Inferior parietal cortex (tissue), 1 donor: Measurements from ENCODE around the gene IFT22.
"Not testable (repeated sequence)": the region's sequence is repeated elsewhere in the genome, so short reads cannot be mapped to it uniquely, and the experiment has no call there.

Experiments used
- DNase-seq: peaks from one replicate; pipeline ENCODE4 v3.0.0-alpha.2; 2016; ENCODE audit errors: extremely low spot score

The IFT22 gene

DNA sequence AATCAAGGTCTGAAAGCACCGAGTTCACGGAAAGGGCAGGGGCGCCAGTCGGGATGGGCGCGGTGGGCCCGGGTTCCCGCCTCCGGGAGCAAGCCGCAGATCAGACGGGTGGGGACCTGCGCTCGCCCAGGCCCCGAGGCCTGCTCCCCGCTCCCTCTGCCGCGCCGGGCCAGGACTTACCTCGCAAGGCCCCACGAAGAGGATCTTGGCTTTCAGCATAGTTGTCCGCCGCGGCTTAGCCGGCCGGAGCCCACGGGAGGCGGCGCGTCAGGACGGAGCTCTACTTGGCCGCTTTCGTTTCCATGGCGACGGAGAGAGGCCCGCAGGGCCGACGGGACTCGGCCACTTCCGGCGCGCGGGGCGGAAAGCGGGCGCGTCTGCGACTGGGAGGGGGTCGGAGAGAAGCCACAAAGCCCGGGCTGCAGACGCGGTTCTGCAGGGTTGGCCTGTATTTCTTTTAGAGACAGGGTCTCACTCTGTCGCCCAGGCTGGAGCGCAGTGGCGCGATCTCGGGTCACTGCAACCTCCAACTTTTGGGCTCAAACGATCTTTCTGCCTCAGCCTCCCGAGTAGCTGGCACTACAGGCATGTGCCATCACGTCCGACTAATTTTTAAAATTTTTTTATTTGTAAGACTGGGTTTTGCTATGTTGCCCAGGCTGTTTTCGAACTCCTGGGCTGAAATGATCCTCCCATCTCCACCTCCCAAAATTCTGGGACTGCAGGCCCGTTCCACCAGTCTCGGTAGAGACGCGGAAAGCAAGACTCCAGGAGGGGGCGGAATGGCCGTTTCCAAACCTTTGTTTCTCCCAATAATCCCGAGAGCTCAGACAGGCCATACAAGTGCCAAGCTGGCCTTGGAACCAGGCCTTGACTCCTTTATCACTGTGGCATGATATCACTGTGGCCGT, at the start of gene IFT22:
Gene IFT22, minus strand, starts transcription at position 322 of the 911 bp plus-strand sequence. Its CDS starts 103 bp downstream, at position 219.
- DNase-seq, result peak; percentile 93

DNA sequence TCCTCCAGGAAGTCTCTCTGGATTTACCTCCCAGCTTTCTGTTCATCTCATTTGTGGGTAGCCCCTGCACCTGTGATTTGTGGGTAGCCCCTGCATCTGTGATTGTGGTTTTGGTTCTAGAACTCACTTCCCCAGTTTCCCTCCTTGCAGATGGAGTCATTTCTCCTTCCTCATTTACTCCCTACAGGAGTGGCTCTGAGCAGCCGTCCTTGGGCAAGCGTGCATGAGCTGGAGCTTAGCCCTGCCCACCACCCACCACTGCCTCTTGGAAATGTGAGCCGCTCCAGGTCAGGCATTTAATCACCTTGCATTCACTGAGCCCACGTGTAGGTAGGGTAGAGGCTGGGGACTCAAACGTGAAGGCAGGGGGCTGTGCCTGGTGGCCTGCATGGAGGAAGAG, 49.2 kb upstream of the IFT22 start:
- no peak for DNase-seq

DNA sequence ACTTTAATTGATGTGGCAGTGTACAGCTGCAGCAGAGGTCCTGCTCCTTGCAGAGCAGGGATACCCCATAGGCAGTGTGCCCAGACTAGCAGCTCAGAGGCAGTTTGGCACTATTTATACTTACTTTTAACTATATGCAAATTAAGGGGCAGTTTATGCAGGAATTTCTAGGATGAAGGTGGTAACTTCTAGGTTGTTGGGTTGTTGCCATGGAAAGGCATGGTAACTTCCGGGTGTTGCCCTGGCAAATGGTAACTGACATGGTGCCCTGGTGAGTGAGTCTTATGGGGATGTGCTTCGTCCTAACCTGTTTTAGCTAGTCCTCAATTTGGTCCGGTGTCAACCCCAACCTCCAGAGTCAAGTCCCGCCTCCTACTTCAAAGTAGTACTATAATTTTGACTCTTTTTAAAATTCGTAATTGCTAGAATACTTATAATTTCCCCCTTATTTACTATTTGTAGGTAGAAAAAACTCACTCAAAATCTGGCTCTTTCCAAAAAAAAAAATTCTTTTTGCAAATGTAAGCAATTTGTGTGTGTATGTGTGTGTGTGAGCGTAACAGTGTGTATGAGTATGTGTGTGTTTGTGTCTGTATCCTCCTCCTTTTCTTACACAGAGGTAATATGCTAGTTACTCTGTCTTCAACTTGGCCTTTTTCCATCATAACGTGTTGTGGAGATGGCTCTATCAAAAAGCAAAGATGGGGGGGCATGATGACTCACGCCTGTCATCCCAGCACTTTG, 47.0 kb upstream of the IFT22 start:
- DNase-seq, result no peak

DNA sequence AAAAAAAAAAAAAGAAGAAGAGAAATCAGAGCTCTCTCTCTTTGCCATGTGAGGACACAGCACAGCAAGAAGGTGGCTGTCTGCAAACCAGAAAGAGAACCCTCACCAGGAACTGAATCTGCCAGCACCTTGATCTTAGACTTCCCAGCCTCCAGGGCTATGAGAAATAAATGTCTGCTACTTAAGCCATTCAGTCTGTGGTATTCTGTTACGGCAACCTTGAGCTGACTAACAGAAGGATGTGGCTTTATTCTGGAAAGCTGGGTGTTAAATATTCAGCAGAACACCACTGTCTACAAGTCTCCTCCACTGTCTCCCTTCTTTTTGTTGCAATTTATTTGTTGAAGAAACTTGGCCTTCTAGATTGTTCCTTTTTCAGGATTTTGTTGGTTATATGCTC, 46.1 kb upstream of the IFT22 start:
- DNase-seq, result no peak

DNA sequence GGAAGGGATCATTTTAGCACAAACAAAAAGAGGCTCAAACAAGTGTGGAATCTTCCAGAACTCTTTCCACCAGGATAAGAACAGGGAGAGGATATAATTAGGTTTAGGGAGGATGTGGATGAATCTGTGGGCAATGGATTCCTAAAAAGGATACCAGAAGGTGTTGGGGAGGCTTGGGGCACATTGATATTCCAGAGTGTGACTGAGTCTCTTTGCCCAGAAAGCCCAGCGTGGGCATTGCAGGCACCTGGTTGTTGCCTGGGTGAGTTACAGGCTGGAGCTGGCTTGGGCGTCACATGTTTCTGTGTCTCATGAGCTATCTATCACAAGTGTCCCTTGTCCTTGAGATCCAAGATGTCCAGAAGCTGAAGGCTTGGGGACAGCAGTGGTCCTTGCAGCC, 44.3 kb upstream of the IFT22 start:
- DNase-seq, result peak; percentile 43

DNA sequence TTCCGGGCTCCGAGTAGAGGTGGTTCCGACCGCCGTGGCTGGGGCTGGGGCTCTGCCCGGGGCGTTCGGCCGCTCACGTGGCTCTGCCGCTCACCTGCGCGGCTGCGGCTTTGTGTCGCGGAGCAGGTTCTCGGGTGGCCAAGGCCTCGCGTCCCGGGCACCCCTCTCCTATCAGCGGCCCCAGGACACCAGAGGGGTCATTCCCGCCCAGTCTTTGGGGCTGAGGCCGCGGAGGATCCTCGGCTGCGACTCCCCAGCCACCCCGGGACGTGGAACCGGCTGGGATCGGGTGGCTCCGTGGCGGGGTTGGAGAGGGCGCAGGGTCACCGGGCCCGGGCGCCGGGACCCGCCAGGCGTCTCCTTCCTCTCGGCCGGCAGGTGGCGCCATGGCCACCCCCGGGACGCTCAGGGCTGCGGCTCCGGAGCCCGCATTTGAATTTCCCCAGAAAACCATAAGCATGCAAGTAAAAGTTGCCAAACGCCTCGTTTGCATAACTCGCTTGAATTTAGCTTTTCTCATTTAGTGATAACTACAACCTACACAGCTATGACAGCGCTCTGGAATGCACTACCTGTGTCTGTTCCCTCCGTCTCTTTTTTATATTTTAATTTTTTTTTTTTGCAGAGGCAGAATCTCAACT, 42.2 kb upstream of the IFT22 start:
- DNase-seq, result peak; percentile 71

DNA sequence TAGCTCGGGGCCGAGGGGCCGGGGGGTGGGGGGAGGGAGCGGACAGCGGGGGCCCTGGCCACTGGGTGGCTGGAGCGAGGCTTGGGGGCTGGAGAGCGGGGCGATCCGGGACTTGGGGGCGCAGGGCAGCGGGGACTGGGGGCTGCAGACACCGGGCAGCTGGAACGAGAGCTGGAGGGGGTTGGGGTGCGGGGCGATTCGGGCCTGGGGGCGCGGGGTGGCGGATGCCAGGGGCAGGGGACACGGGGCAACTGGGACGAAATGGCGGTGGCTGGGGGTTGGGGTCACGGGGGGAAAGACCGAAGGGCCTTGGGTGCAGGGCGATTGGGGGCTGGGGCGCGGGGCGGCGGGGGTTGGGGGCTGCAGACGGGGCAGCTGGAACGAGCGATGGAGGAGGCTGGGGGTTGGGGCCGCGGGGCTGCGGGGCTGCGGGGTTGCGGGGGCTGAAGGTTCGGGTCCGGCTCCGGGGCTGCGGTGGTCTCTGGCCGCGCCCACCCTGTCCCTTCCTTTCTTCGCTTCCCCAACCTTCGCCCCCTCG, 41.7 kb upstream of the IFT22 start:
- no peak for DNase-seq

DNA sequence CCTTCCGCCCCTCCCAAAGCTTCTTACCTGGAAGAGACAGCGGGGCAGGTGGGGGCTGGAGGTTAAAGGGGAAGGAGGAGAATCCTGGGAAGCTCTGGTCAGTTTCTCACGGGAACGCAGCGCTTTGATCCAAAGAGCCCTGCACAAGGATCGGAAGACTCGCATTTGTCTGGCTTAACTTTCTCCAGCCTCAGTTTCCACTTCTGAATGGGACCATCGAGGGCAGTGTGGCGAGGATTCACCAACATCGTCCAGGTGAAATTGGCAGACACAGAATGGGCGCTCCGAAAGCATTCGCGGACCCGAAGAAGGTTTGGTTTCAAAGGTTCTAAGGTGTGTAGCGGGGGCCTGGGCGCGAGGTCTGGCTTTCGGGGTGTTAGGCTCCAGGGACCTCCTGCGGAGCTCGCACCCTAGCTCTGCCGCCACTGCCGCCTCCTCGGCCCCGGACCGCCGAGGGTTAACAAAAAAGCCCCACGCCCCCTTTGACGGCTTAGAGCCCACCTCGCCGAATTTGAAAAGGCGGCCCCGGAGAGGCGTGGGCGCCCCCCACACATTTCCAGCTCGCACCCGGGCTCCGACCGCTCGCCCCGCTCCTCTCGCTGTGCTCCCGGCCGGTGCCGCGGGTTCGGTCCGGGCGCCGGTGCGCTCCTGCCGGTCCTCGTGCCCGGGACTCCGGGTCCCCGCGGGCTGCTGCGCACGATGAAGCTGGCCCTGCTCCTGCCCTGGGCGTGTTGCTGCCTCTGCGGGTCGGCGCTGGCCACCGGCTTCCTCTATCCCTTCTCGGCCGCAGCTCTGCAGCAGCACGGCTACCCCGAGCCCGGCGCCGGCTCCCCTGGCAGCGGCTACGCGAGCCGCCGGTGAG, 41.0 kb upstream of the IFT22 start, which contains the start of gene COL26A1:
Gene COL26A1, plus strand, starts transcription at position 542 of the 862 bp plus-strand sequence. Its CDS starts 158 bp downstream, at position 700.
- no peak for DNase-seq

DNA sequence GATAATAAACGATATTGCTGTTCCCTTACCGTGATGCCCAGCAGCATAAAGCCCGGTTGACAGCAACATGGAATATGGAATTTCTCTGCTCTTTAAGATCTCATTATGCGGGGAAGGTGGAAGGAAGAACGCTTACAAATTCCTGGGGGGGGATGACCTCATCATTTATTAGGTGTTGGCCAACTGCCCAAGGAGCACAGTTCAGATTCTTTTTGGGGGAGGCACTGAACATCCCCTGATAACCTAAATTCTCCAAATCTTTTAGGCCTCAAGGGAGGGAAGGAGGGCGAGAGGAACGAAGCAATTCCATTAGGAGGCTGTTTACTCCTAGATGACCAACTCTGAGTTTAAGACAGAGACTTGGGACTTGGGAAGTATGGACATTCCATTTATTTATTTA, 35.8 kb upstream of the IFT22 start:
- DNase-seq, result no peak

DNA sequence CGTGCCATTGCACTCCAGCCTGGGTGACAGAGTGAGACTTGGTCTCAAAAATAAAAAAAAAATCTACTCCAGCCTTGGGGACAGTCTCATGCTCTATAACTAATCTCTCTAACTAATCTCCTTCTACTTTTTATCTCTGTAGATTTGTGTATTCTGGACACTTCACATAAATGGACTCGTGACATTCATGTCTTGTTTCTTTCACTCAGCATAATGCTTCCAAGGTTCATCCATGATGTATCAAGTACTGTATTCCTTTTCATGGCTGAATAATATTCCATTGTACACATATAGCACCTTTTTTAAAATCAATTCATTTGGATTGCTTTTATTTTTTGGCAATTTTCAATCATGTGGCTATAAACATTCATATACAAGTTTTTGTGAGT, 31.3 kb upstream of the IFT22 start:
- no peak for DNase-seq

DNA sequence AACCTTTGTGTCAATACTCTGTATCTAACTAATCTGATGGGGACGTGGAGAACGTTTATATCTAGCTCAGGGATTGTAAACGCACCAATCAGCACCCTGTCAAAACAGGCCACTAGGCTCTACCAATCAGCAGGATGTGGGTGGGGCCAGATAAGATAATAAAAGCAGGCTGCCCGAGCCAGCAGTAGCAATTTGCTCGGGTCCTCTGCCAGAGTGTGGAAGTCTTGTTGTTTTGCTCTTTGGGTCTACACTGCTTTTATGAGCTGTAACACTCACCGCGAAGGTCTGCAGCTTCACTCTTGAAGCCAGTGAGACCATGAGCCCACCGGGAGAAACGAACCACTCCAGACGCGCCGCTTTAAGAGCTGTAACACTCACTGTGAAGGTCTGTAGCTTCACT, 27.7 kb upstream of the IFT22 start:
- not testable (repeated sequence) for DNase-seq

DNA sequence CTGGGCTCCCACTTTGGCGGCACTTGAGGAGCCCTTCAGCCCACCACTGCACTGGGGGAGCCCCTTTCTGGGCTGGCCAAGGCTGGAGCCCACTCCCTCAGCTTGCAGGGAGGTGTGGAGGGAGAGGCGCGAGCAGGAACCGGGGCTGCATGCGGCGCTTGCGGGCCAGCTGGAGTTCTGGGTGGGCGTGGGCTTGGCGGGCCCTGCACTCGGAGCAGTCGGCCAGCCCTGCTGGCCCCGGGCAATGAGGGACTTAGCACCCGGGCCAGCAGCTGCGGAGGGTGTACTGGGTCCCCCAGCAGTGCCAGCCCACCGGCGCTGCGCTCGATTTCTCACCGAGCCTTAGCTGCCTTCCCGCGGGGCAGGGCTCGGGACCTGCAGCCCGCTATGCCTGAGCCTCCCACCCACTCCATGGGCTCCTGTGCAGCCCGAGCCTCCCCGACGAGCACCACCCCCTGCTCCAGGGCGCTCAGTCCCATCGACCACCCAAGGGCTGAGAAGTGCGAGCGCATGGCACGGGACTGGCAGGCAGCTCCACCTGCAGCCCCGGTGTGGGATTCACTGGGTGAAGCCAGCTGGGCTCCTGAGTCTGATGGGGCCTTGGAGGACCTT, 26.9 kb upstream of the IFT22 start:
- DNase-seq, result not testable (repeated sequence)

DNA sequence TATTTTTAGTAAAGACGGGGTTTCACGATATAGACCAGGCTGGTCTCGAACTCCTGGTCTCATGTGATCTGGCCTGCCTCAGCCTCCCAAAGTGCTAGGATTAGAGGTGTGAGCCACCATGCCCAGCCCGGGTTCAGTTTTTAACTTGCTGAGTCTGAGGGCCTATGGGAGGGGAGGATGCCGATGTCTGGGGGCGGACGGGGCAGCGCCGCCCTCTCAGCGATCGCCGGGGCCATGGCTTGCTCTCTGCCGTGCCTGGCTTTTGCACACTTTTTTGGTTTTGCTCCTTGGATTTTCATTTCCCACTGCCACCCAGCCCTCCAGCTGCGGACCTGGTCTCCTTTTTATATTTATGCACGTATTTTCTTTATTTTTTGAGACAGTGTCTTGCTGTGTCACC, 25.9 kb upstream of the IFT22 start:
- no peak for DNase-seq

DNA sequence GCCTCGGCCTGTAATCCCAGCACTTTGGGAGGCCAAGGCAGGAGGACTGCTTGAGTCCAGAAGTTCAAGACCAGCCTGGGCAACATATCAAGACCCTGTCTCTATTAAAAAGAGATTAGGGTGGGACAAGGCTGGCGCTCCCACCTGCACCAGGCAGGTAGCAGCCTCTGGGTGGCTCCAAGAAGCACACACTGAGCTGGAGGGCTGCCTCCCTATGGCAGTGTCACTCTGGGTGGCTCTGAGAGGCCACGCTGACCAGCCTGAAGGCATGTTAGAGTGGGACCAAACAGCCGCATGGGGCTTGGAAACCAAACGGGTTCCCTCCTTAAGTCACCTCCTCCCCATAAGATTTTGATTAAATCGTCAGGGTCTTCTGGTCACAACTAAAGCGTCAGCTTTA, 21.3 kb upstream of the IFT22 start:
- DNase-seq, result no peak

DNA sequence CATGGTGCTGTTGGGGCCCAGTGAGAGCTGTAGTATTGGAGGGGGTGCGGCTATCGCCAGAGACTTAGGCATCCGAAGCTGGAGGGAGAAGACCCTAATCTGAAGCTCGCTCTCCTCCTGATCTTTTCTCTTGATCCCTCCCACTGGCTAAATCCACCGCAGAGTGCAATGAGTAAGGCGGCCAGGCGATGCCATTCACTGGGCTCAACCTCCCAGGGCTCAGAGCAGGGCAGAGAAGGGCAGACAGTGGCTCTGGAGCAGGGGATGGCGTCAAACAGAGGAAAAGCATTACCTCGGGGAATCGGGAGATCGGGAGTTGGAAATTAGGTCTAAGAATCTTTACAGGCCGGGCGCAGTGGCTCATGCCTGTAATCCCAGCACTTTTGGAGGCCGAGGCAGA, 18.8 kb upstream of the IFT22 start:
- no peak for DNase-seq

DNA sequence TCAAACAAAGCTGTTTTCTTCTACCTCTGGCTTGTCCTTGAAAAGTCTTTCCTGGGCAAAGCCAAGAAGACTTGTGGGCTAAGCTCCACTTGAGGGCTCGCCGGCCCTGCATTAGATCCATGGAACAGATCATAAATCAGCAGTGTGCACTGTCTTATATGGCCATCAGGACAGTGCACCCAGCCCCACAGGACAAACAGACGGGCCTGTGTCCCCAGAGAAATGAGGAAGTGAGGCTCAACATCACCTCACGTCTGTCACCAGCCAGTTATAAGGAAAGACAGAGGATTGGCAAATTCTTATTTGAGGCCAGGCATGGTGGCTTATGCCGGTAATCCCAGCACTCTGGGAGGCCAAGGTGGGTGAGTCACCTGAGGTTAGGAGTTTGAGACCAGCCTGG, 12.3 kb upstream of the IFT22 start:
- DNase-seq, result no peak

DNA sequence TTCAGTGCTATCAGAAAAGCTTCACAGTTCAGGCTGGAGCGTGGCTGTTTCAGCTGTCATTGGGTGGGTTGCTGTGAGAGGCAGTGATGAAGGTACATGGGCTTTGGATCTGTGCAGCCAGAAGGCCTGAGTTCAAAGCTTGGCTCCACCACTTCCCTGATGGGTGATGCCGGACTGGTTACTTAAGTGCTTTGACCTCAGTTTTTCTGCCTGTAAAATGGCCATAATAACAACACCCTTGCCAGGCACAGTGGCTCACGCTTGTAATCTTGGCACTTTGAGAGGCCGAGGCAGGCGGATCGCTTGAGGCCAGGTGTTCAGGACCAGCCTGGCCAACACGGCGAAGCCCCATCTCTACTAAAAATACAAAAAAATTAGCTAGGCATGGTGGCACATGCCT, 10.4 kb upstream of the IFT22 start:
- DNase-seq, result no peak

DNA sequence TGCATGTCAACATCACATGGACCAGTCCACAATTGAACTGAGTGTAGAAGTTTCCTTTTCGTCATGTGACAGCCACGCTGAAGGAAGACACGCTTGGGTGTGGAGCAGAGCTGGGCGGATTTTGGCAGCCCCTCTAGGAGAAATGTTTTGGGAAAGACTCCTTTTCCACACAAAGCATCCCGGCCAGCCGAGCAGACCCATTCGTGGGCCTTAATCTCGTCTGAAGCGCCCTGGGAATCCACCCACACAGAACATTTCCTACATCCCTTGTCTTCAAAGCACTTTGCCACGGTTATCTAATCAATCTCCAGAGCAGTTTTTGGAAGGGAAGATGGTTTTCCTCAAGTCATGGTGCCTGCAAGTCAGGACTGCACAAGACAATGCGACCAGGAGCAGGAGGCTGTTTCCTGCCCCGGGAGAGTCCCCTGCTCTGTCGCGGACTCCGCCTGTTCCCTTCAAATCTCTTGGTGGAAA, 8.4 kb upstream of the IFT22 start:
- no peak for DNase-seq

DNA sequence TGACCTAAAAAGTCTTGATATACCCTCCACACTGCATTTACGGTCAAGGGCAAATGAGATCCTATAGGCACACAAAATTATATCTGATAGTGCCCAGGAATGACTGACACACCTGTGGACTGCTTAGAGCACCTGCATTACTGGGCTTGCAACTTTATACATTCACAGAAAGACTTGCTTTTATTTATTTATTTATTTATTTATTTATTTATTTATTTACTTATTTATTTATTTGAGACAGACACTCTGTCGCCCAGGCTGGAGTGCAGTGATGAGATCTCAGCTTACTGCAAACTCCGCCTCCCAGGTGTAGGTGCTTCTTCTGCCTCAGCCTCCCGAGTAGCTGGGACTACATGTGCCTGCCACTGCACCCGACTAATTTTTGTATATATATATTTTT, 6.5 kb upstream of the IFT22 start:
- no peak for DNase-seq

DNA sequence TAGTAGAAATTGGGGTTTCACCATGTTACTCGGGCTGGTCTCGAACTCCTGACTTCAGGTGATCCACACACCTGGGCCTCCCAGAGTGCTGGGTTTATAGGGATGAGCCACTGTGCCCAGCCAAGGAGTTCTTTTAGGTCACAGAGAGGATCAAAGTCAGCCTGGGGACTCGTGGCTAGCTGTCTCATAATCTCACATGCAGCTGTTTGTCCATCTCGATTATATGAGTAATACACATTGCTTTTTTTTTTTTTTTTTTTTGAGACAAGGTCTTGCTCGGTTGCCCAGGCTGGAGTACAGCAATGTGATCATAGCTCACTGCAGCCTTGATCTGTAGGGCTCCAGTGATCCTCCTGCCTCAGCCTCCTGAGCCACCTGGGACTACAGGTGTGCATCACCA, 2.2 kb downstream of the IFT22 start:
- DNase-seq, result no peak

DNA sequence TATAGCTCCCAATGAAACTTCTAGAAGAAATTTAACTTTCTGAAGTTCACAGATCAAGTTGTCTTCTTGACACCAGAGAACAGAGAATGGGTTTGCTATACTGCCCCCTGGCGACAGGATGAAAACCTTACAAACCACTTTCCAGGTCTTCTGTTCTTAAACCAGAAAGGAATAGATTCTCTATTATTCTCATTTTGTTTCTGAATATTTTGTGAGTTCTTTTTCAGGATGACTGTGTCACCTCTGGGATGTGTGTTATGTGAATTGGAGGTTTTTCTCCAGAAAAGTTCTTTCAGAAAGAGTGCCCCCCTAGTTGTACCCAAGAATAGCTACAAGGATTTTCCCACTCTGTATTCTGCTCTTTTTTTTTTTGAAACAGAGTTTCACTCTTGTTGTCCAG, 6.3 kb downstream of the IFT22 start:
- DNase-seq, result peak; percentile 58
